HG03095 (cell line): ENCODE measurements around the gene SDC1.
A peak's percentile ranks its signal among the peaks of the same experiment; 100 is the strongest.

Experiments
- ATAC-seq: cut with Tn5 transposase; IDR thresholded peaks from one replicate; pipeline ENCODE4 v1.9.1; 2021; ENCODE audit warnings: moderate library complexity; ENCODE audit not compliant: unreplicated experiment

Gene SDC1

GRCh38 chr2:20173496-20174402 is 51.2 kb downstream of the SDC1 start:
- ATAC-seq: no peak

- no peak for ATAC-seq
These were observed 51.9 kb downstream of the SDC1 start for GRCh38 chr2:20173064-20173463.

- ATAC-seq: no peak
These were observed 52.5 kb downstream of the SDC1 start for GRCh38 chr2:20172273-20173055.

DNA sequence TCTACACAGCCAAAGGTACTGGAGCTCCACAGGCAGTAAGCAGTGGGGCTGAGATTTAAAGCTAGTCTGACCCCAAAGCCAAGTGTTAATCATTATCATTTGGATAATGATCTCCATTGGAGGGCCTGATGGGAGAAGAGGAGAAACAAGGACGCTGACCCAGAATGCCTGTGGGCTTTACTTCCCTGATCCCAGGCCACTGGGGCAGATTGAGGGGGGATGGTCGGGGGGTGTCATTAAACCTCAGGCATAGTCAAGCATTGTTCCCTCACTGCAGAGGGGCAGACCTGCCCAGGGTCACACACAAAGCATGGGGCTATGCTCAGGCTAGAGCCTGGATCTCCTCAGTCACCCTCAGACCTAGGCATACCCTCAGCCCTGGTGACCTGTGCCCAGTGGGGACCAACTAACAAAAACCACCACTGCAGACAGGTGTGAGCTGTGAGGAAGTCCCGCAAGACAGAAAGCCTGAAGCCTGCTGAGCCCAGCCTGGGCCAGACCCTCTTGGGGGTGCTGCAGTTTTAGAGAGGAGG is 53.4 kb downstream of the SDC1 start:
- ATAC-seq: no peak

DNA sequence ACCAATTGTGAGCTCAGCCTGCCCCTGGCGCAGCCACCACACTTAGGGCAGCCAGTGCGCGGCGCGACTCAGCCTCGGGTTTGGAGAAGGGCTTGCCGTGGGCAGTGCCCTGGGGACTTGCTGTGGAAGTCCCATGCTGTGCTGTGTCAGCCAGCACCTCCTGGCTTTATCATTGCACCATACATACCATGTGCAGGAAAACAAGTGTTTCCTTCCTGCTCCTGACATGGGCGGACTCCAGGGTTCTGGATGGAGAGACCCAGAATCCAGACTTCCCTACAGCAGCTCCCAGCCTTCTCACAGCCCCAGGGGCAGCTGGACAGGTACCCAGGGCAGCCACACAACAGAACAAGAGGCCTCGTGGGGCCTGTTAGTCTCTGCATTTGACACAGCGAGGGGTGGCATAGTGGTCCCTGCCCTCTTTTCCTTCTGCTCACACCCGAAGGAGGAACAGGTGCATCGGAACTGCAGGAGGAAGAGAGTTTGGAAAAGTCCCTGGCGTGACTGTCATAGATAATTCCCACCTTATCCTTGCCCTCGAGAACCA is 54.2 kb downstream of the SDC1 start:
- ATAC-seq: no peak

GRCh38 chr2:20169796-20170703 is 54.9 kb downstream of the SDC1 start:
- ATAC-seq: no peak

DNA sequence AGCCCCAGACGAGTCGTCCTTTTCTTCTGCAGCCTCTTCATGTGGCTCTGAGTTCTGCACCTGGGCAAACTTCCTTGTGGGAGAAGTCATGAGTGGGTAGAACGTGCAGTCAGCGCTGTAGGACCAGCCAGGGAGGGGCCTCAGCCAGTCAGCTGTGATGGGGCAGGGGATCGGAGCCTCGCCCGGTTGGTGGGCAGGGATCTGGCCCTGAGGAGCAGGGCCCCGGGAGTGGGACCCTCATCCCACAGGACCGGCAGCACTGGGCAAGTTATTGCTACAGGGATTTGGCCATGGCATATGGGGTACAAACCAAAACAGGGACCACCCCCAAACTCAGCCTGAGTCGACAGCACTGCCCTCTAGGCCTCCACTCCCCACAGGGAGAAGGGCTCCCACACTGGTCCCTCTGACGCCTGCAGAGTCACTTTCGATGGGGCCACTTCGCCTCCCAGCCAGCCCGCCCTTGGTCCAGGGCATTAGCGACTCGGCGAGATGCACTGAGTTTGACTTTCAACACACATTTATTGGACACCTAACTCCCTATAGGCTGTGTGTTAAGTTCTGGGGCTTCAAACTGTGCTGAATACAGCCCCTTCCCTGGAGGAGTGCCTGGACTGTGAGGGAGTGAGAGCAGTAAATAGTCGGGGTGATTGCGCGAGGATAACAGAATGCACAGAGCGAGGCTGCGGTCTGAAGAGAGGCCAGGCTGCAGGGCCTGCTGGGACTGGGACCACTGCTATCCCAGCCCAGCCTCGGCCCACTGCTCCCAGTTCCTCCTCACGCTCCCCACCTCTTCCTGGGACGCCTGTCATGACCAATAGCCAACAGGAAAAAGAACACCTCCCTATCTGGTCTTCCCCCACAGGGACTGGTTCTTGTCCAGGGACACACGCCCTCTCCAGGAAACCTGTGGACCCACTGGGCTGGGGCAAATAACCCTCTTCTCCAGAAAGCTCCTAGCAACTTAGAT is 55.9 kb downstream of the SDC1 start:
- no peak for ATAC-seq

DNA sequence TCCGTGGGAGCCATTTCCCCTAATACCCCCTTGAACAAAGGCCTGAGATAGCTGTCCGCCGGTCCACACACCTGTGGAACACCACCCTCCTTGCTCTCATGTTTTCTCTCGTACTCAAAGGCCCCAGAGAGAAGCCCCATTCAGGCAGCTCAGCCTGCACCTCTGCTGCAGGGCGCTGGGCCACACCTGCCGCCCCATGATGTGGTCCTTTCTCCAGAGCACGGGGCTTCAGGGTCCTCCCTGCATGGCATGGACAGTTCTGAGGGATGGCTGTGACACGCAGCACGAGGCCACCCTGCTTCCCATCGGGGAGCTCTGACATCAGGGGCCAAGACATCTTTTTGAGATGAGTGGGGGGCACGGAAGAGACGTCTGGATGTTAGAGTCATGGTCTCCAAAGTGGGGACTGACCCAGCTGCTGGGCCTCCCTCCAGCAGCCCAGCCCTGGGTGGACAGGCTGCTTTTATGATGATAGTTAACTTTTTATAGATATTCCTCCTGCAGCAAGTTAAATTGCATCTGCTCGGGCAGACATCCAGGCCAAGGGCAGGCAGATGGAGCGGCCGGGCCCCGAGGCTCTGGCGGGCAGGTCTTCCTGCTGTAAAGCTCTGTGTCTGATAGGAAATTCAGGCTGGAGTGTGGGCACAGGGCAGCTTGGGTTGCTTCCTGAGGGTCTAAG is 56.7 kb downstream of the SDC1 start:
- ATAC-seq: no peak

DNA sequence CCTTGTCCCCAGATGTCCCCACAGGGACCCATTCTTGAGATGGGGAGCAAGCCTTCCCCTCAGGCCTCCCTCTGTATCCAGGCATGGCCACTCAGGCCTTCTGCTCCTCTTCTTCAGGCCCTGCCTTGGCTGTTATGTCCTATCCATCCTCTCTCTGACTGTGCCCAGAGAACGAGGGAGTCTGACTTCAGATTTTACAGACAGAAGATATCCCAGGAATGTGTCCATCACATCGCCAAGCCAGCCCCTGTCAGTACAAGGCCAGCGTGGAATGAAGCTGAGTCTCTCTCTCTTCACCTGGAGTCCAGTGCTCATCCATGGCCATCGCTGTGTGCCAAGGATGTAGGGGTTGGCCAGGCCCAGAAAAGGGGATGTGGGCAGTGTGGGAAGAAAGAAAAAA is 57.6 kb downstream of the SDC1 start:
- no peak for ATAC-seq

GRCh38 chr2:20165677-20166509 is 59.0 kb downstream of the SDC1 start:
- ATAC-seq: peak; percentile 74

DNA sequence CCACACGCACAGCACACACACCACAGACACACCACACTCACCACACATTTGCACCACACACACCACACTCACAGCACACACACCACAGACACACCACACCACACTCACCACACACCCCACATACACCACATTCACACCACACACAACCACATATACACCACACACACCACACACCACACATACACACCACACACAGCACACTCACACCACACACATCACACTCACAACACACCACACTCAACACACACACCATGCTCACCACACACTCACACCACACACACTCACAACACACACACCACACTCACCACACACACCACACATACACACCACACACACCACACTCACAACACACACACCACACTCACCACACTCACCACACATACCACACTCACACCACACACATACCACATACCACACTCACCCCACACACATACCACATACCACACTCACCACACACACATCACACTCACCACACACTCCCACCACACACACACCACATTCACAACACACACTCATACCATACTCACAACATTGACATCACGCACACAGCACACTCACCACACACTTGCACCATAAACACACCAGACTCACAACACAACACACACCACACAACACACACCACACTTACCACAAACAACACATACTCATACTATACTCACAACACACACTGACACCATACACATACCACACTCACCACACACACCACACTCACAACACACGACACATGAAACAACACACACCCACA is 60.0 kb downstream of the SDC1 start:
- no peak for ATAC-seq

DNA sequence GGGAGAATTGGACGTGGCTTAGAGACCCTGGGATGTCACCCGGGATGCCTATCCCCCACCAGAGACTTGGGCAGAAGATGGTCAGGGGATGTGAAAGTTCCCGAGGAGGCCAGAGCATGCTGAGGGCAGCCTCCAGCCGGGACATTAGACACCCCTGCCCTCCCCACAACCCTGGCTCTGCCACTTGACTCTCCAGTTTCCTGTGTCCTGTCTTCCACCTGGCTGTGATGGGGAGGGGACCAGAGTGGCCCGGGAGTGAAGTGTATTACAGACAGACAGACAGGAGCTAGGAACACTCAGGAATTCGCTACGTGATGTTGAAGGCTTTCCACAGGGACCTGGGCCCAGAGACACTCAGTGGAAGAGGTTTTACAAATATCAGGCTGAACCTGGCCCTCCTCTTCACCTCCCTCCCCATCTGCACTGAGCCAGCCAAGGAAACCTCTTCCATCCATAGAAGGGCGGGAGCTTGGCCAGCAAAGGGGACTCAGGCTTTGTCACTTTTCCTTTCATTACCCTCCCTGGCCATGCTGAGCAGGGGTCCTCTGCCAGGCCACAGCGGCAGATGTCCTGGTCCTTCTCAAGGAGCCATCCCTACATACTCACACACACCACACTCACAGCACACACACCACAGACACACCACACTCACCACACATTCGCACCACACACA is 60.7 kb downstream of the SDC1 start:
- ATAC-seq: no peak

DNA sequence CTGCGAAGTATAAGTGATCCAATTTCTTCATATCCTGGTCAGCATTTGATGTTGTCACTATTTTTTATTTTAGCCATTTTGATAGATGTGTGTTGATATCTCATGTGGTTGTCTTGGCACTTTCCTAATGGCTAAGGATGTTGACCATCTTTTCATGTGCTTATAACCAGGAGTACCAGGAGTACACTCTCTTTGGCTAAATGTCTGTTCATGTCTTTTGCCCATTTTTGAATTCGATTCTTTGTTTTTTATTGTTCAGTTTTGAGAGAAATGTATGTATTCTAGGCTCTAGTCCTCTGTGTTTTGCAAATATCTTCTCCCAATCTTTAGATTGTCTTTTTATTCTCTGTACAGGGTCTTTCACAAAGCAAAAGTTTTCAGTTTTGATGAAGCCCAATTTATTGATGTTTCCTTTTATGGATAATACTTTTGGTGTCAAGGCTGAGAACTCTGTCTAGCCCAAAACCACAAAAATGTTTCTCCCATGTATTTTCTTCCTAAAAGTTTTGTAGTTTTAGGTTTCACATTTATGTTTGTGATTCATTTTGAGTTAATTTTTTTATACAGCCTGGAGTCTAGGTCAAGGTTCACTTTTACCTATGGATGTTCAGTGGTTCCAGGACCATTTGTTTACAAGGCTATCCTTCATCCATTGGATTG is 65.4 kb downstream of the SDC1 start:
- no peak for ATAC-seq

- peak; percentile 57 for ATAC-seq
These were observed 67.6 kb downstream of the SDC1 start for GRCh38 chr2:20157193-20157891.

DNA sequence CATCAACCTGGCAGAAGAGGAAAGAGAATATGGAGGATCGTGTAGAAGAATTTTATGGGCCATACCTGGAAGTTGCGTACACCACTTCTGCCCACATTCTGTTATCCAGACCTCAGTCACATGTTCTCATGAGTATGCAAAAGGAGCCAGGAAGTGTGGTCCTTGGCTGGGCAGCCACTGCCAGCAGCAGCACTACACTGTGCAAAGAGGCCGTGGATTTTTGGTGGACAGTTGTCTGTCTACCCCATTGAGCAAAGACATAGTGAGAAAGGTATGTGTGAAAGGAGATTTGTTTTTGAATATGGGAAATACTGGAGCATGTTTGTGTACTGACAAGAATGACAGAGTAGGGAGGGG is 68.1 kb downstream of the SDC1 start:
- ATAC-seq: no peak
